IMR-90 (cell line): Measurements from ENCODE around the gene ZNF23. TPM values are rescaled to one million over a fixed set of nuclear protein-coding genes. Genes with fewer than 3 reads are reported as not detected.

ENCODE experiments used
- ATAC-seq: fragments of 200-7000 bp; cut with Tn5 transposase; 2 replicates; pipeline ENCODE4 v1.9.1; 2020; ENCODE audit warnings: low read depth, mild to moderate bottlenecking, moderate library complexity
- BruUV-seq: library from RNA; stranded (reverse); fragments of 400-500 nt; replicated peaks from 2 replicates; lab custom pipeline; 2021; lab: Mats Ljungman, UMichigan
- CTCF ChIA-PET: fragments of 300-600 bp; formaldehyde crosslinking; extraction: SDS; loops from one replicate; lab custom pipeline; 2021; ENCODE audit warnings: antibody characterized with exemption; lab: Yijun Ruan, JAX
- POLR2A ChIA-PET: fragments of 300-600 bp; sonication (Branson Sonifier 250); formaldehyde crosslinking; loops from one replicate; lab custom pipeline; 2022; ENCODE audit warnings: antibody characterized with exemption; ENCODE audit not compliant: unreplicated experiment; lab: Charles Lee
- DNase-seq: peaks from one replicate; pipeline ENCODE4 v3.0.0; 2013
- H2AFZ ChIP-seq: replicated peaks from 2 replicates; pipeline ENCODE3; 2013; ENCODE audit warnings: low read length, mild to moderate bottlenecking; ENCODE audit not compliant: poor library complexity
- H2AK5ac ChIP-seq: 2 replicates; pipeline ENCODE4 v1.6.1; 2013; ENCODE audit warnings: low read depth, low read length, inconsistent platforms
- H2AK9ac ChIP-seq: replicated peaks from 2 replicates; pipeline ENCODE3; 2013; ENCODE audit warnings: mild to moderate bottlenecking, low read depth, low read length, moderate library complexity; ENCODE audit not compliant: poor library complexity
- H2BK120ac ChIP-seq: 2 replicates; pipeline ENCODE4 v1.6.1; 2013; ENCODE audit warnings: low read depth, low read length, inconsistent platforms
- H2BK15ac ChIP-seq: 3 replicates; pipeline ENCODE4 v1.6.1; 2013; ENCODE audit warnings: low read depth, low read length, inconsistent platforms
- H2BK20ac ChIP-seq: 2 replicates; pipeline ENCODE4 v1.6.1; 2013; ENCODE audit warnings: low read depth, mild to moderate bottlenecking, inconsistent platforms, low read length, moderate library complexity
- H2BK5ac ChIP-seq: 2 replicates; pipeline ENCODE4 v1.6.1; 2013; ENCODE audit warnings: mild to moderate bottlenecking, low read depth, low read length, inconsistent platforms; ENCODE audit not compliant: poor library complexity, severe bottlenecking
- H3K14ac ChIP-seq: replicated peaks from 2 replicates; pipeline ENCODE4 v1.6.1; 2013; ENCODE audit warnings: low read depth, low read length, inconsistent platforms
- H3K18ac ChIP-seq: 2 replicates; pipeline ENCODE4 v1.6.1; 2013; ENCODE audit warnings: low read depth, low read length, control low read depth
- H3K23ac ChIP-seq: 2 replicates; pipeline ENCODE4 v1.6.1; 2013; ENCODE audit warnings: low read depth, low read length, inconsistent platforms
- H3K27ac ChIP-seq: 2 replicates; pipeline ENCODE4 v1.5.1; 2013; ENCODE audit warnings: mild to moderate bottlenecking, control low read depth, low read length; ENCODE audit not compliant: insufficient read depth
- H3K27me3 ChIP-seq: 2 replicates; pipeline ENCODE4 v1.6.1; 2013; ENCODE audit warnings: low read length; ENCODE audit not compliant: control insufficient read depth, insufficient read depth
- H3K36me3 ChIP-seq: 2 replicates; pipeline ENCODE4 v1.6.1; 2013; ENCODE audit warnings: low read length, mixed read lengths; ENCODE audit not compliant: control insufficient read depth, insufficient read depth
- H3K4ac ChIP-seq: 2 replicates; pipeline ENCODE4 v1.6.1; 2013; ENCODE audit warnings: low read depth, low read length, inconsistent platforms
- H3K4me1 ChIP-seq: 2 replicates; pipeline ENCODE4 v1.6.1; 2013; ENCODE audit warnings: low read length, mixed read lengths; ENCODE audit not compliant: control insufficient read depth, insufficient read depth
- H3K4me2 ChIP-seq: 2 replicates; pipeline ENCODE4 v1.6.1; 2013; ENCODE audit warnings: low read depth, mild to moderate bottlenecking, control low read depth, low read length, moderate library complexity
- H3K4me3 ChIP-seq: 2 replicates; pipeline ENCODE4 v1.5.1; 2013; ENCODE audit warnings: low read depth, mild to moderate bottlenecking, control low read depth, low read length, moderate library complexity; ENCODE audit not compliant: insufficient read depth
- H3K56ac ChIP-seq: 2 replicates; pipeline ENCODE4 v1.6.1; 2013; ENCODE audit warnings: low read length, inconsistent platforms; ENCODE audit not compliant: insufficient read depth; ENCODE audit errors: extremely low read depth
- H3K79me1 ChIP-seq, 2 experiments: 2 replicates each; pipeline ENCODE4 v1.6.1; 2013; ENCODE audit warnings: low read length in 2 of 2, inconsistent platforms in 1 of 2, low read depth in 1 of 2
- H3K9ac ChIP-seq: 2 replicates; pipeline ENCODE4 v1.6.1; 2013; ENCODE audit warnings: low read depth, low read length, control low read depth
- H3K9me1 ChIP-seq: 2 replicates; pipeline ENCODE4 v1.6.1; 2013; ENCODE audit warnings: low read length, inconsistent platforms; ENCODE audit not compliant: insufficient read depth
- H3K9me3 ChIP-seq: 2 replicates; pipeline ENCODE4 v1.6.1; 2013; ENCODE audit warnings: low read length; ENCODE audit not compliant: control insufficient read depth, insufficient read depth
- H4K20me1 ChIP-seq: 2 replicates; pipeline ENCODE4 v1.6.1; 2013; ENCODE audit warnings: low read length, inconsistent platforms; ENCODE audit not compliant: insufficient read depth
- H4K5ac ChIP-seq: 2 replicates; pipeline ENCODE4 v1.6.1; 2013; ENCODE audit warnings: mild to moderate bottlenecking, low read depth, low read length, control low read depth
- H4K8ac ChIP-seq, 2 experiments: 2 replicates each; pipeline ENCODE4 v1.6.1; 2013; ENCODE audit warnings: low read depth in 2 of 2, low read length in 2 of 2, control low read depth in 1 of 2, inconsistent platforms in 1 of 2
- H4K91ac ChIP-seq: 2 replicates; pipeline ENCODE4 v1.6.1; 2013; ENCODE audit warnings: low read depth, low read length, inconsistent platforms; ENCODE audit not compliant: insufficient read depth
- CEBPB ChIP-seq: IDR thresholded peaks from 2 replicates; pipeline ENCODE4 v1.6.1; 2012; ENCODE audit warnings: low read depth, low read length, improper control_type of control experiment
- CHD1 ChIP-seq: IDR thresholded peaks from 2 replicates; pipeline ENCODE4 v1.6.1; 2012; ENCODE audit warnings: low read depth, low read length, improper control_type of control experiment
- FOS ChIP-seq: fragments of 150-350 bp; IDR thresholded peaks from 2 replicates; pipeline ENCODE4 v1.6.1; 2016; ENCODE audit warnings: low read depth, low read length
- NFE2L2 ChIP-seq: fragments of 150-350 bp; IDR thresholded peaks from 2 replicates; pipeline ENCODE4 v1.6.1; 2016; ENCODE audit warnings: low read depth, mild to moderate bottlenecking, low read length
- RCOR1 ChIP-seq: IDR thresholded peaks from 2 replicates; pipeline ENCODE4 v1.6.1; 2012; ENCODE audit warnings: mild to moderate bottlenecking, low read length, improper control_type of control experiment; ENCODE audit not compliant: insufficient replicate concordance
- RFX5 ChIP-seq: IDR thresholded peaks from 2 replicates; pipeline ENCODE4 v1.8.0; 2012; ENCODE audit warnings: low read depth, mild to moderate bottlenecking, low read length, moderate library complexity
- WGBS, 2 experiments: methylation state at CpG; one replicate each; pipeline versions ENCODE4 v1.1.5 to v1.1.7; 2013; ENCODE audit warnings: missing lambda C conversion rate in 2 of 2; ENCODE audit not compliant: insufficient read length in 1 of 2; ENCODE audit errors: extremely low coverage in 2 of 2; 5-methylcytosine and 5-hydroxymethylcytosine counted together
- dilution Hi-C: fragments of 300-500 bp; cut with HindIII; formaldehyde crosslinking; loops from one replicate; pipeline ENCODE4 v1.14.3; 2018; ENCODE audit warnings: low sequenced_read_pairs; ENCODE audit not compliant: unreplicated experiment
- in situ Hi-C: fragments of 300-500 bp; cut with MboI; formaldehyde crosslinking; loops from 3 replicates; pipeline ENCODE4 v1.14.3; 2019; ENCODE audit warnings: low sequenced_read_pairs, inconsistent platforms, mixed read lengths
- intact Hi-C: fragments of 100-400 bp; cut with micrococcal nuclease; formaldehyde crosslinking; loops from 2 replicates; pipeline ENCODE4 v1.10.0; 2022
- polyA plus RNA-seq, 3 experiments: library from polyadenylated mRNA; depleted of rRNA; stranded (reverse); fragments of >200 nt; gene quantifications; 2 replicates each; pipeline ENCODE4 v1.2.3, GENCODE V29; 2012; ENCODE audit warnings: low replicate concordance in 1 of 3
- total RNA-seq: library from RNA; depleted of rRNA; stranded (reverse); fragments of >200 nt; gene quantifications from 2 replicates; pipeline ENCODE4 v1.2.3, GENCODE V29; 2012

The ZNF23 gene
- total and polyA plus RNA-seq, 2 of the 4 experiments (the other 2 are of a cell fraction) = 7.5 to 8.8 TPM

DNA sequence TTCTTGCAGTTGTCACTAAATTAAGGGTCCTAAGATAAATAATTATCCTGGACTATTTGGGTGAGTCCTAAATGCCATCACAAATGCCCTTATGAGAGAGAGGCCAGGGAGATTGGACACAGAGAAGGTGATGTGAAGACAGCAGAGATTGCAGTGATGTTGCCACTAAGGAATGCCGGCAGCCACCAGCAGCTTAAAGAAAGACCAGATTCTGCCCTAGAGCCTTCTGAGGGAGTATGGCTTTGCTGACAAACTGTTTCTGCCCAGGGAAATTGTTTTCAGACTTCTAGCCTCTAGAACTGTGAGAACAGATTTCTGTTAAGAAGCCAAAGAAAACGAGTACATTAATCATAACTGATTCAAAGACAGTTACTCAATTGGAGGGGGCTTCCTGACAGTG, 10.0 kb upstream of the ZNF23 start:
- peaks cover 3% of the 10 kb centered on the region; the same call in 1 of the 2 replicates for H3K4me1 ChIP-seq
- no peaks in the 10 kb centered on the region for H3K9me1 ChIP-seq
- ChIA-PET CTCF (no interaction called here), POLR2A (no interaction called here)
- intact Hi-C loops (no loop called here), dilution Hi-C loops (no loop called here), in situ Hi-C loops (no loop called here)
- no peak overlapping the region for H3K9ac ChIP-seq
- ATAC-seq (no peak), DNase-seq (no peak)
- H2BK5ac ChIP-seq = no peak overlapping the region
- H3K14ac ChIP-seq = no peak overlapping the region
- BruUV-seq = no TSS peak
- H4K20me1 ChIP-seq = no peaks in the 10 kb centered on the region; the same call in 1 of the 2 replicates
- no peak overlapping the region for H4K91ac ChIP-seq
- peaks cover 9% of the 10 kb centered on the region; the same call in 1 of the 2 replicates for H3K36me3 ChIP-seq
- no CpG with 5 or more reads among the region's 2 CpGs for WGBS, 2 experiments
- H3K9me3 ChIP-seq = peaks cover 5% of the 10 kb centered on the region; the same call in 1 of the 2 replicates
- no peak overlapping the region for H4K5ac ChIP-seq
- no peak overlapping the region for H3K27ac ChIP-seq
- H3K56ac ChIP-seq = no peak overlapping the region
- H3K27me3 ChIP-seq = no peaks in the 10 kb centered on the region
- no peak overlapping the region for H3K4ac ChIP-seq
- H3K79me1 ChIP-seq = no peaks in the 10 kb centered on the region; a peak in 1 of 4 replicates
- no peak overlapping the region for H3K23ac ChIP-seq
- no peak overlapping the region for H2BK20ac ChIP-seq
- H2AFZ ChIP-seq = no peak overlapping the region
- TF ChIP-seq RFX5 (no peak), FOS (no peak), RCOR1 (no peak), NFE2L2 (no peak), CEBPB (no peak), CHD1 (no peak)
- no peak overlapping the region for H2AK5ac ChIP-seq
- no peak overlapping the region for H2BK120ac ChIP-seq
- no peak overlapping the region for H3K4me2 ChIP-seq
- no peak overlapping the region for H3K18ac ChIP-seq
- no peak overlapping the region for H2BK15ac ChIP-seq
- H3K4me3 ChIP-seq = no peak overlapping the region
- H2AK9ac ChIP-seq = no peak overlapping the region
- H4K8ac ChIP-seq = no peak overlapping the region
